GM21360 (cell line): ENCODE measurements around the gene STK32C.

Source experiments
- ATAC-seq: cut with Tn5 transposase; IDR thresholded peaks from one replicate; pipeline ENCODE4 v1.9.1; 2021; ENCODE audit warnings: mild to moderate bottlenecking, moderate library complexity; ENCODE audit not compliant: unreplicated experiment

The STK32C gene

DNA sequence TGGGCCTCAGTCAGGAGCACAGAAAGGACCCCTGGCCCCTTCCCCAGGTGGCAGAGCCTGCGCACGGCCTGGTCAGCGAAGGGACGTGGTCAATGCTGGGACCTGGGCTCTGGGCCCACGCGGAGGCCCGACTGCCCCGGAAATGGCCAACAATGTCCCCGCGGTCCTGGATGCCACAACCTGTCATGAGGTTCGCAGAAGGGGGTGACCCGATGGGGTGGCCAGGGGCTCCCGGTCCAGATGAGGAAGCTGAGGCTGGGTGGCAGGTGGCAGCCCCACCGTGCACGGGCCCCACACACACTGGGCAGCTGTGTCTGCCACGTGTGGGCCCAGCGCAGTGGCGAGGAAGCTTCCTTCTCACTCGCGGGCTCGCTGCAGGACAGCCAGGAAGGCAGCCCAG lies 71.6 kb downstream of the STK32C start:
- no peak for ATAC-seq

DNA sequence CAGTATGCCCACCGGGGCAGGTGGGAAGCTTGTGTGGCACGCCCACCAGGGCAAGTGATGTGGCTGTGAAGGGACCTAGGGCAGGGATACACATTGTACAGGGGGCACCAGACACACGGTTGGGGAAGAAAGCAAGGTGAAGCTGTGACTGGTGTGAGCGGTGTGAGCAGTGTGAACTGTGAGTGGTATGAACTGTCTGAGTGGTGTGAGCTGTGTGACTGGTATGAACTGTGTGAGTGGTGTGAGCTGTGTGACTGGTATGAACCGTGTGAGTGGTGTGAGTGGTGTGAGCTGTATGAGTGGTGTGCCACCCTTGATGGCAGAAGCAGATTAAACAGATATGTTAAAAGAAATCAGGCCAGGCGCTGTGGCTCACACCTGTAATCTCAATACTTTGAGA lies 72.9 kb downstream of the STK32C start:
- no peak for ATAC-seq

DNA sequence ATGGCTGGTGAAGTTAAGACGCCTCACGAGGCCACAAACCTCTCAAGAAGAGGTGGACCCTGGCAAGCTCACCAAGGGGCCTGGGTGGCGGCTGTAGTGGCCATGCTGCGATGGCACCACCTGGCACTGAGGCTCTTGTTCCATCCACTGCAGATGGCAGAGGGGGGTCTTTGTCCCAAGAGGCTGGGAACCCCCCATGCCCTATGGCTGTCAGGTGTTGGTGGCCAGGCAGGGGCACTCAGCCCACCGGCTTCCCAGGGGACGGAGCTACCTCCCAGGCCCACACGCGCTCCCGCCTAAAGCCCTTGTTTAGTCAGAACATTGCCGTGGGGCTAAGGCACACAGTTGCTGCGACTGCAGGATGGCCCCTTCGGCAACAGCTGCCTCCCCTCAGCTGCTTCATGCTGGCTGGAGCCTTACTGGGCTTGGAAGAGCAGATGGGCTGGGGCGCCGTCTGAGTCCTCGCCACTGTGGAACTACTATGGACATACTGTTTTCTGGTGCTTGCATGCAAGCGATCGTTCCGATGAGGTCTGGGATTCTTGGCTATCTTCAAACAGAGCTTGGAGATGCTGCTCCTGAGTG lies 74.2 kb downstream of the STK32C start:
- ATAC-seq = no peak

DNA sequence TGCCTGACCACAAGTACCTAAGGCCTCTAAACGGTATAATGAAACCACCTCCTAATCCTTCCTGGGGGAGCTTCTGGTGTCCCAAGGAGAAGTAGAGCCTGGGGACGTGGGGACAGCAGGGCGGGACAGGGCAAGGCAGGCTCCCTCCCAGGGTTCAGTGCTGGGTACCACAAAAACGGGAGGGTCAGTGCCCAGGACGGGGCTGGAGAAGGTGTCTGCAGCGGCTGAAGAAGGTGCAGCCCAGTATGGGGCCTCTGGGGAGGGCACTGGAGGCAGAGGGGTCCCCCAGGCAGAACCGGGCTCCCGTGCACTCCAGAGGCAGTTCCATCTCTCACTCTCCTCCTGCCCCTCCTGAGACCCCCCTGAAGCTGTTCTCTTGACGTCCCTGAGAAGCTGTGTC lies 74.8 kb downstream of the STK32C start:
- ATAC-seq = no peak

DNA sequence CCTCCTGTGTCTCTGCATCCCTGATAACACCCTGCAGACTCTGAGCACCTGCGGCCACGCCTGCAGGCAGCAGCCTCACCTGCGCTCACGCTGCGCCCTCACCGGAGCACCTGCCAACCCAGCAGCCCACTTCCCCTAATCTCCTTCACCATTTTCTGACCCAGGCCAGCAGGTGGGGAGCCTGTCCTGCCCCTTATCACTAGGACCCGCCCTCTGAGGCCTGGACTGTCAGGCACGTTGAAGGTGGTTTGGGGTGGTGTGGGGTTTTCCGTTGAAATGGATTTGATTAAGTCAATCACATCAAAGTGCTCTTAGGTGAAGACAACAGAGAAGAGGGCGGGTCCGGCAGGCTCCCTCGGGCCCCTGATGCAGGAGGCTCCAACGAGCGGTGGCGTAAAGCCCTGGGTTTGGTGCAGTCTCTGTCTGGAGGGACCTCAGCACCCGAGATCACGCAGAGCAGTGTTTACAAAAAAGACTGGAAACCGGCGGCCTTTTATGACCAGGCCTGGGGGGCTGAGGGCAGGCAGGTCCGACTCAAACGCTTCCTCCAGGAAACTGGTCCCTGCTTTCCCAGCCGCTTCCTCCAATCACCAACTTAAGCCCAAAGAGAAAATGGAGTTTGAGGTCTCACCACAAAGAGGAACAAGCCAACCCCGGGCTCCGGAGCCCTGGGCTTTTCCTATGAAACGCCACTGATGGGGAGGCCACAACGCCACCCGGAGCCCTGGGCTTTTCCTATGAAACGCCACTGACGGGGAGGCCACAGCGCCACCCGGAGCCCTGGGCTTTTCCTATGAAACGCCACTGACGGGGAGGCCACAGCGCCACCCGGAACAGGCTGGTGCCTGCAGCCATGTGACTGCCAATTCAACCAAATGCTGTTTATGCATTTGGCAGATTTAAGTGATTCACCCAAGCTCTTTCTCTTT lies 75.5 kb downstream of the STK32C start:
- ATAC-seq = no peak

DNA sequence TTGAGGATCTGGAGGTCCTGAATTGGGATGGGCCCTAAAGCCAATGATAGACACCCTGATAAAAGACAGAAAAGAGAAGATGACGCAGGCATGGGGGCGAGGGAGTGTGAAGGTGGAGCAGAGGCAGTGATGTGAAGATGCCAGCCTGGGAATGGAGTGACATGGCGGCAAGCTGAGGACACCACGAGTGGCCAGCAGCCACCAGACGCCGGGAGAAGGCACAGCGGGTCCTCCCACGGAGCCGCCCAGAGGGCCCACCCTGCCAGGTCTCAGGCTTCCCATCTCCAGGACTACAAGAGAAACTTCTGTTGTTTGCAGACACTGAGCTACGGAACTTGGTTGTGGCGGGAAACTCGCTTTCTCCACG lies 76.1 kb downstream of the STK32C start:
- ATAC-seq = no peak

DNA sequence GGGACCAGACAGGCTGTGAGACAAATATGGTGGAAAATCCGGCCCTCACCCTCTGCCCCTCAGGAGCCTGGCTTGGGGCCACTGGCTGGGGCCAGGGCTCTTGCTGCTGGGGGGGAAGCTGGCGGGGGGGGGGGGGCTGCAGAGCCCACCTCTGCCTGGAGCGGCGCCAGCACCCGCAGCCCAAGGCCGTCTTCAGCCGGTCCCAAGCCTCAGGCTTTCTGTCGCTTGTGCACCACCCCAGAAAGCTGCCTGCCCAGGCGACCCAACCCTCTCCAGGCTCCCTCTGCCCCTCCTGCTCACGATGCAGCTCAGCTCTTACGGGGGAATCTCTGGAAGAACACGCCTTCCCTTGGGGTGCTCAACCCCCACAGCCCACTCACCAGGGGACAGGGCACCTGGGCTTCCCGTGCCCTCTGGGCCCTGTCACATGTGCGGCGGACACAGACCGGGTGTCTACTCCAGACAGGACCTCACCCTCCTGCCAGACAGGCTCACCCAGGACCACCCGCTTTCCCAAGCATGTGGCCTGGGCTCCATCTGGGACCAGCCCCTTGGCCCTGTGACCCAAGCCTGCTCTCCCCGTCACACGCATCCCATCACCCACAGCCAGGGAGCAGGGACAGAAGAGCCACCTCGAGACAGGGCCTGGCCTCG lies 77.1 kb downstream of the STK32C start:
- no peak for ATAC-seq

DNA sequence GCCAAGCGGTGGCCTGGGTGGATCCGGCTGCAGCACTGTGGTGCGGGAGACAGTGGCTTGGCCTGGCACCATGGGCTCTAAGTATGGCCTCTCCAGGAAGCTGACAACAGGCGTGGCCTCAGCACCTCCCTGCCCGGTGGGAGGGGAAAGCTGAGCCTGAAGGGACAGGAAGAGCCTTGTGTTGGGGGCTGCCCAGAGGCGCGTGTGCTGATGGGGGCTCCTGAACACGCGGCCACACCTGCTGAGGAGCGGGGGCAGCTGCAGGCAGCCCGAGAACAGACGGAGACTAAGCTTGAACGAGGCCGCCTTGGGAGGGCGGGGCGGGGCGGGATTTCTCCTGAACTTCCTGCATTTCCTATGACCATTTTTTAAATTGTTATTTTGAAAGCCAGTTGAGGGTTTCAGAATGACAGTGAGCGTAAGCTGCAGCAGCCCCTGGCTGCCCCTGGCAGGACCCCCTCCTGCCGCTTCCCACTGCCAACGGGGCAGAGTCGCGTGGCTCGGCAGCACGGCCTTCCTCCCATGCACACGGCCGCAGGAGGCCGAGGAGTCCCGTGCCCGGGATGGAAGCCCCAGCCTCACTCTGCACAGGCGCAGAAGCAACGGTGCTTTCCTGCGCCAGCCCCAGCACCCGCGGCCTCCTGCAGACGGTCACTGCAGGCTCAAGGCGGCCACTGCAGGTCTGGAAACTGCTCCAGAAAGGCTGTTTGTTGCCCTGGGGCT lies 77.8 kb downstream of the STK32C start:
- no peak for ATAC-seq

DNA sequence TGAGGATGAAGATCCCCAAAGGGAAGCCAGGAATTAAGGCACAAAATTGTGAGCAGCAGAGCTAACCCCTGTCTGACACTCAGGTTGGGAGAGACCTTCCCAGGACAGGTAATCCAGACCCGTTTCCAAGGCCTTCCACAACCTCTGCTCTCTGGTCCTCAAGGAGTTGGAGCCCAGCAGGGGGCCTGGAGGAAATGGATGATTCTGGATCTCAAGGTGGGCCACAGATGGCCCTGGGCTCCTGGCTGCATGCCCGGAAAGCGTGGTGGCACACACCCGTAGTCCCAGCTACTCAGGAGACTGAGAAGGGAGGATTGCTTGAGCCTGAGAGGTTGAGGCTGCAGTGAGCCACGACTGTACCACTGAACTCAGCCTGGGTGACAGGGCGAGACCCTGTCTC lies 78.7 kb downstream of the STK32C start:
- no peak for ATAC-seq

DNA sequence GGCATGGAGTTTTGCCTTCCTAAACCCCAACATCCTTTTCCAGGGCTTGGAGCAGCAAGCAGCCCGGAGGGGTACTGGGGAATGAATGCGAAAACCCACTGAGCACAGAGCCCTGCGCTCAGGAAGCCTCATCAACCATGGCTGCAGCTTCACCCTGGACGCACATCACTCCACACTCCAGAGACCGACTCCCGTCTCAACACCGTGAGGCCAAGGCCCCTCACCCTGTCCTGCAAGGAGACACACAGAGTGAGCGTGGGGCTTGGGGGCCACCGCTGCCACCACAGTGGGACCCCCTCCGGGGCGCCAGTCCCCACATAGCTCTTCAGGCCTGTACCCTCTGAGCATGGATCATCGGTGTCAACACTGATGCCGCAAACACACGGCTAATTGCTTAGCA lies 79.1 kb downstream of the STK32C start:
- ATAC-seq = no peak

DNA sequence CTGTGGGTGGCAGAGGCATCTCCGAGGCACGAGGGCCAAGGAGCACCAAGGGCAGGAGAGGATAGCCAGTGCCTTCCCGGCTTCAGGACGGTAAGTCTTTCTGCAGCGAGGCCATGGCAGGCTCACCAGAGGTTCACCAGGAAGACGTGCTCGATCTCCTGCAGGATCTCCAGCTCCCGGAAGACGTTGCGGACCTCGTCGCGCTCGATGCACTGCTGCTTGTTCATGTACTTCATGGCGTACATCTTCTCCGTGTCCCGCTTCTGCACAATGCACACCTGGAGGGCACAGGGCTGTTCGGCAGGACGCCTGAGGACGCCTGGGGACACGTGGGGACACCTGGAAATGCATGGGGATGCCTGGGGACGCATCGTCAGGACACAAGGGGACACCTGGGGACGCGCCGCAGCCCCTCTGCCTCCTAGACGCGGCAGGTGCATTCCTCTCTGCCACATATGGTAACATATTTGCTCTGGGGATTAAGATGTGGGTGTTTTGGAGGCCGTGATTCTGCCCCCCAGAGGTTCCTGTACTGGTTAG lies 79.8 kb downstream of the STK32C start:
- no peak for ATAC-seq

DNA sequence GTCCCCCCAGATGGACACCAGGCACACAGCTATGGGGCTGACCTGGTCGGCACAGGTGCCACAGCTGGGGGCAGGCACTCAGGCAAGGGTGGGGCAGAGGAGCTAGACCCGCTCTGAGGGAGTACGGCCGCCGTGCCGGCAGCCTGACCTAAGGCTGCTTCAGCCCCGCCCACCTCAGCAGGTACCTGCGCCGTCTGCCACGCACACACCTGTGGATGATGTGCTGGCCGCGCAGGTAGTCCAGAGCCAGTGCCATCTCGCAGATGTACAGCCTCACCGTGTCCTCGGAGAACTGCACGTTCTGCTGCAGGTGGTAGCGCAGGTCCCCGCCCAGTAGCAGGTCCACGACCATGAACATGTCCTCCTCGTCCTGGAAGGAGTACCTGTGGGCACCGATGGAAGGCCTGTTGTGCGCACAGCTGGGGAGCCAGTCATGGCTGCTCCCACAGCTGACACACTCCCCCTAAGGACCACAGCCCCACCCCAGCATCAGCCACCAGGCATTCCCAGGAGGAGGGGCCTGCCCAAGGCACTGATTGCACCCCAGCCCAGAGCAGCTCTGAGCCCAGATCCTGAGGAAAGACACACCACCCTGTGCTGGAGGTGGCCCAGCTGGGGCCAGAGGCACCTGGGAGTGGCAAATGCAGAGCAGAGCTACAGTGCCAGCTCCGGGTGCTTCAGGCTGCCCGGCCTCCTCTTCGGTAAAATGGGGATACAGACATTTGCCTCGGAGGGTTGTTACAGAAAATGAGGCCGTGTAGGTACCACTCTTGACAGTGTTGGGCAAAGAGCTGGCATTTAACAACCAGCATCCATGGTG lies 81.0 kb downstream of the STK32C start:
- no peak for ATAC-seq

DNA sequence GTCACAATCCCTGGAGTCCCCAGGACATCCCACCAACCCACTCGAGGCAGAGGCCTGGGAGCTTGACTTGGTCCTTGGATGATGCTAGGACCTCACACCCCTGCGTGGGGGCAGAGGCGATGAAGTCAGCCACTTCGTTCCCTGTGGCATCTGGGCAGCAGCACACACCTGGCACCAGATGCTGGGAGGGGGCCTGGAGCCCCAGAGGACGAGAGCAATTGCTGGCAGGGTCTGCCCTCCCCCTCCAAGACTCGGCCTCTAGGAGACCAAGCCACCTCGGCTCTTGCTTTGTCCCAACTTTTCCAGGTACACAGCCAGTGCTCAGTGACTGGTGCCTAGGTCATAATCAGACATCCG lies 81.9 kb downstream of the STK32C start:
- no peak for ATAC-seq

DNA sequence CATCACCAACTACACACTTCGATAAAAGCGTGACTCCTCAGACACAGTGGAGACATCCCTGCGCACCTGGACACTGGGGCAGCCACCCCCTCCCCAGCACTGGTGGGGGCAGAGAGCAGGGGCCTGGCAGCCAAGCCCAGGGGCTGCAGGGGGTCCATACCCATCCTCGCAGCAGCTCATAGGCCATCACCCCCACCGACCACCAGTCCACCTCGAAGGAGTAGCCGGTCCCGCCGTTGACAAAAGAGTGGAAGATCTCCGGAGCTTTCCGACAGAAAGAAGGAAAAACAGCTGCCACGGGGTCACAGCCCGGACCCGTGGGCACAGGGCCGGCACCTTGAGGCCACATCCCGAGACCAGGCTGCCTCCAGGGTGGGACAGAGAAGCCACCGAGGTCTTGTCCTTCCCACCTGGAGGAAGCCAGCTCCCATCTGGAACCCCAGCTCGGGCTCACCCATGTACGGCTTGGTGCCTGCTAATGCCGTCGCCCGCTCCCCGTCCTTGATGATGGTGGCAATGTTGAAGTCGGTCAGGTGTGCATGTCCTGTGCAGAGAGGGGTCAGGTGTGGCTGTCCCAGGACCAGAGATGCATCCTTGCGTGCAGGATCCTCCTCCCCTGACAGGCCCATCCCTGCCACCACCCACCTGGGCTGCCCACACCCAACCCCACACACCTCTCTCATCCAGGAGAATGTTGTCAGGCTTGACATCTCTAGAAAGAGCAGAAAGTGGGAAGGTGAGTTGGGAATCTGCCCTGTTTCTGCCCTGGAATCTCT lies 82.5 kb downstream of the STK32C start:
- ATAC-seq = no peak

DNA sequence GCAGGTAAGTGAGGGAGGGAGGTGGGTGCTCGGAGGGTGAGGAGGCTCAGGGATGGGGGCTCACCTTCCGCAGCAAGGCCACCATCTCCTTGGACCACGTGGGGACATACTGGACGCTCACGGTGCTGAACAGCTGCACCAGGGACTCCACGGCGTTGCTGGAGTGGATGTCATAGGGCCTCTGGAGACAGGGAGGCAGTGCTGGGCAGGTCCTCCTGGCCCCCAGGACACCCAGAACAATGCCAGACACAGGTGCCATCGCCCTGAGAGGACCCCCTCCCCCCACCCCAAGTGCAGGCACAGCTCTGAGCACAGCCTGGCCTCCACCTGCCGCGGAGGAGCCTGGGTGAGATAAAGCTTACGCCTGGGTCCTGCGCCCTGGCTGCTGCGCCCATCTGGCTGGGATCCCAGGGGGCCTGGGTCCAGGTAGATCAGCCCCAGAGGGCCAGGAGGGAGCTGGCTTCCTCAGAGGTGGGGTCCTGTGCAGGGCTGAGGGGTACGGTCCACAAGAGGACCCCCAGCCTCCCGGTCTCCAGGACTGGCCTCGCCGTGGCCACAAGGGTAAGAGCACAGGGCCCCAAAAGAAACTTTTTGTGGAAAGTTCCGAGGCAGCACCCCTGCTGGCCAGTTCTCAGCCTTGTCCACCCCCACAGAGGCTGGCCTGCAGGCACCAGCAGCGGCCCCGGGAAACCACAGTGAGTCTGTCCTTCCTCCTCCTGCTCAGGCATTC lies 83.2 kb downstream of the STK32C start:
- no peak for ATAC-seq

DNA sequence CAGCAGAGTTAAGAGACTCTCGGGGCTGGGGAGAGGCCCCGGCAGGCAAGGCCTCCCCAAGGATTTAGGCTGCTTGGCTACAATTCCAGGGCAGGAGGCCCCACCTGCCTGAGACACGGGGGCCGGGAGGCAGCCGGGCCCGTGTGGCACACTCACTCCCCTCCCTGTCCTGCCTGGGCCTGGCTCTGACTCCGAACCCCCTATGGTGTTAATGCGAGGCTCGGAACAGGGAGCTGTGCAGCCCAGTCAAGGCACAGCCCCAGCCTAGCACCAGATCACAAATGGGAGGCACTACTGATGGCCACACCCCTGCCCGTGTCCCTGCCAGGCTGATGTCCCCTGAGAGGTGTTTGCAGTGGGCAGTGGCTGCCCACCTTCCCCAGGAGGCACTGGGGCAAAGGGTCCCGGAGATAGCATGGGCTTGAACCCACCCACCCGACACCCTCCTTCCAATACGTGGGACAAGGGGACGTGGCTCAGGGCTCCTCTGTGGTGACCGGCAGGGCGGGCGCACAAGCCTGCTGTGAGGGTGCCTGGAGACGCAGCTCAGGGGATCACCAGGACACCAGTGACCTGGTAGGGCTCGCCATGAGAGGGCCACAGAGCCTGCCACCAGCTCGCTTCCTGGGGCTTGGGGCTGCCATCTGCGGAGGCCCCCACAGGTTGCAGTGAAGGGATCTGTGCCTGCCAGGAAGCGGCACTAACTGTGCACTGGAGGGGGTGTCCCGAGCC lies 84.0 kb downstream of the STK32C start:
- no peak for ATAC-seq

DNA sequence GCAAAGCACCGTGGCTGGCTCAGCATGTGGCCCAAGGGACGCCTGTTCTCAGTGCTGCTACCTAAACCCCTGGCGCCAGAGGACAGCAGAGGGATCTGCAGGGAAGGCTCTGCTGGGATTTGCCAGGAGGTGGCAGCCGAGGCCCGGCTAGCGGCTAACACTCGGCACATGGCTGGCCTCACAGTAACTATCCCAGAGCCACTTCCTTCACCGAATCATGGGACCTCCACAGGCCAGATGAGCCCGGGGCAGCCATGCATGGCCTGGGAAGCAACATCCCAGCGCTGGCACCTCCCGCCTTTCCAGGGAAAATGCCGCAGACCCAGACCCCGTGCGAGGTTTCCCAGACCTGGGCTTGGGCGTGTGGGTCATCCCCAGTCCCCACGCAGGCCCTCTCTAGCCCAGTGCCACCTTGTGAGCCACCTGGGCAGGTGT lies 84.6 kb downstream of the STK32C start:
- ATAC-seq = peak; percentile 61

DNA sequence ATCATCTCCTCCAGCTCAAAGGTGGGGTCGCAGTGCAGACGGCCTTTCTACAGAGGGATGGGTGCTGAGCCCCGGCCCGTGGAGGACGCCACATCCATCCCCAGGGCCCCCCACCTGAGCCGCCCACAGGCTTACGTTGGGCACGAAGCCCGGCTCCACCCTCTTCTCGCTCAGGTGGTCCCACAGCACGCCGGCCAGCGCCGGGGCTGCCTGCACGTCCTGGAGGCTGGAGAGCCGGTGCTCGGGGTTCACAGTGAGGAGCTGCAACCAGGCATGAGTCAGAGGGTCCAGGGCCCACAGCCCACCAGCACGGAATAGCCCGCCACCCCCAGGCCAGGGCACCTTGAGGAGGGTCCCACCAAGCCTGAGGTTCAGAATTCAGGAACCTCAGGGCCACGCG lies 85.0 kb downstream of the STK32C start:
- no peak for ATAC-seq
